PC-9 (cell line): ENCODE results near the gene OBSL1. TPM values are rescaled to one million over a fixed set of nuclear protein-coding genes. Genes with fewer than 3 reads are reported as not detected.

Experiments
- BruUV-seq: library from RNA; stranded (reverse); fragments of 400-500 nt; replicated peaks from 2 replicates; lab custom pipeline; 2021; lab: Mats Ljungman, UMichigan
- CTCF ChIA-PET: fragments of 300-600 bp; sonication (Branson Sonifier 250); formaldehyde crosslinking; loops from one replicate; lab custom pipeline; 2022; ENCODE audit warnings: antibody characterized with exemption; lab: Charles Lee
- POLR2A ChIA-PET: fragments of 300-600 bp; sonication (Branson Sonifier 250); formaldehyde crosslinking; loops from one replicate; lab custom pipeline; 2022; ENCODE audit warnings: antibody characterized with exemption; ENCODE audit not compliant: unreplicated experiment; lab: Charles Lee
- DNase-seq, 2 experiments: peaks; one replicate each; pipeline versions ENCODE4 v3.0.0 to v3.0.0-alpha.2; 2015 to 2022; ENCODE audit warnings: mixed read lengths in 1 of 2
- H2AFZ ChIP-seq: fragments of 200-600 bp; sonication (generic); 2 replicates; pipeline ENCODE4 v1.8.1; 2017; ENCODE audit warnings: antibody characterized with exemption
- H3F3A ChIP-seq: fragments of 200-600 bp; sonication (generic); 2 replicates; pipeline ENCODE4 v1.8.1; 2017; ENCODE audit warnings: antibody characterized with exemption, mild to moderate bottlenecking, low read depth; ENCODE audit not compliant: insufficient read depth
- H3K27ac ChIP-seq: fragments of 200-600 bp; sonication (generic); 2 replicates; pipeline ENCODE4 v1.6.1; 2016; ENCODE audit warnings: mixed run types
- H3K27me3 ChIP-seq: fragments of 200-600 bp; sonication (generic); 2 replicates; pipeline ENCODE4 v1.6.1; 2016; ENCODE audit warnings: low read depth, mixed run types; ENCODE audit not compliant: insufficient read depth
- H3K36me3 ChIP-seq: fragments of 200-600 bp; sonication (generic); 2 replicates; pipeline ENCODE4 v1.6.1; 2016; ENCODE audit warnings: low read depth, mixed run types
- H3K4me1 ChIP-seq: fragments of 200-600 bp; sonication (generic); replicated peaks from 2 replicates; pipeline ENCODE4 v1.6.1; 2016; ENCODE audit warnings: mixed run types; ENCODE audit not compliant: insufficient read depth
- H3K4me2 ChIP-seq: fragments of 200-600 bp; sonication (generic); 2 replicates; pipeline ENCODE4 v1.6.1; 2017; ENCODE audit warnings: mixed run types
- H3K4me3 ChIP-seq: fragments of 200-600 bp; sonication (generic); 2 replicates; pipeline ENCODE4 v1.6.1; 2016; ENCODE audit warnings: mixed run types
- H3K79me2 ChIP-seq: fragments of 200-600 bp; sonication (generic); 2 replicates; pipeline ENCODE4 v1.6.1; 2017; ENCODE audit warnings: low read depth, mixed run types
- H3K9me2 ChIP-seq: fragments of 200-600 bp; sonication (generic); 2 replicates; pipeline ENCODE4 v1.8.1; 2017; ENCODE audit warnings: mild to moderate bottlenecking; ENCODE audit not compliant: insufficient read depth
- H3K9me3 ChIP-seq: fragments of 200-600 bp; sonication (generic); 2 replicates; pipeline ENCODE4 v1.8.1; 2016; ENCODE audit warnings: low read depth; ENCODE audit not compliant: insufficient read depth
- H4K20me1 ChIP-seq: fragments of 200-600 bp; sonication (generic); 2 replicates; pipeline ENCODE4 v1.8.1; 2017; ENCODE audit not compliant: insufficient read depth
- EZH2 ChIP-seq: fragments of 200-600 bp; sonication (generic); IDR thresholded peaks from 2 replicates; pipeline ENCODE4 v1.8.0; 2017; ENCODE audit warnings: antibody characterized with exemption, low read depth
- intact Hi-C: fragments of 100-400 bp; cut with micrococcal nuclease; formaldehyde crosslinking; loops from one replicate; pipeline ENCODE4 v1.10.0; 2022; ENCODE audit not compliant: unreplicated experiment
- total RNA-seq: library from RNA; stranded (reverse); gene quantifications from 2 replicates; pipeline ENCODE4 v1.2.3, GENCODE V29; 2021
- TF ChIP-seq, protein P1 (sequence below): fragments of 200-600 bp; sonication (generic); conservative IDR thresholded peaks from 2 replicates; pipeline ENCODE4 v1.6.1; 2017; ENCODE audit warnings: mixed run types, antibody characterized with exemption, mild to moderate bottlenecking, moderate library complexity

Gene OBSL1
- total RNA-seq, 1 experiment from 2014 or later: 110 TPM

DNA sequence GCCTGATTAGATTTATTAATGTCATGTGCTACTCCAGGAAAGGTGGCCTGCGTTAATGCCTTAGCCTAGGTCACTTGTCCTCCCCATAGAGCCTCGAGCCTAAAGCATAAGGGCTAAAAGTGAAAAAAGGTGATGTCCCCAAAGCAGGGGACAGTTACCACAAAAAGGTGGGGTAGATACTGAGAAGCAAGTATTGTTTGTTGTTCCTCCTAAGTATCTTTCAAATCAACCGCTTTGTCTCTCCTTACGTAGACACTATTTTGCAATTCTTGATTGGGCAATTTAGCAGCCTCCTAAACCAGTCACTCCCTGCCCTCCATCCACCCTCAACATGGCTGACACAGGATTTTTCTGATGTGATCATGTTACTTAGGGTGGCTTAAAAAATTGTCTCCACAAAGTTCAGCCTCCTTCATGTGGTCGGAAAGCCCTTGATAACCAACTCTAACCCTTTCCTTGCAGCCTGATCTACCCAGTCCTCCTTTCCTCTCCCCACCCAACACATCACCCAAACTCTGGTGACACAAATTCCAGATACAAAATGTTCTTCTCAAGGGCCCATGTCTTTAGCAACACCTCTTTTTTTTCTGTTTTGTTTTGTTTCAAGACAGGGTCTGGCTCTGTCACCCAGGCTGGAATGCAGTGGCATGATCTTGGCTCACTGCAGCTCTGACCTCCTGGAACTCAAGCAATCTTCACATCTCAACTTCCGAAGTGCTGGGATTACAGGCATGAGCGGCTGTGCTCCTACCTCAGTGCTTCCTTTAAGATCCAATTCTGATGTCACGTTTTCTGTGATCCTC is 7.7 kb upstream of the OBSL1 start:
- H3K4me1 ChIP-seq: peaks cover 9% of the 10 kb centered on the region; the same call in 1 of the 2 replicates
- H3K27me3 ChIP-seq: no peaks in the 10 kb centered on the region
- CTCF ChIA-PET: interaction anchor here (0.7 kb wide), 1 partner anchor 55 kb away, joined by 3 read pairs; no protein-coding TSS in a partner anchor
- TF ChIP-seq, protein P1, sequence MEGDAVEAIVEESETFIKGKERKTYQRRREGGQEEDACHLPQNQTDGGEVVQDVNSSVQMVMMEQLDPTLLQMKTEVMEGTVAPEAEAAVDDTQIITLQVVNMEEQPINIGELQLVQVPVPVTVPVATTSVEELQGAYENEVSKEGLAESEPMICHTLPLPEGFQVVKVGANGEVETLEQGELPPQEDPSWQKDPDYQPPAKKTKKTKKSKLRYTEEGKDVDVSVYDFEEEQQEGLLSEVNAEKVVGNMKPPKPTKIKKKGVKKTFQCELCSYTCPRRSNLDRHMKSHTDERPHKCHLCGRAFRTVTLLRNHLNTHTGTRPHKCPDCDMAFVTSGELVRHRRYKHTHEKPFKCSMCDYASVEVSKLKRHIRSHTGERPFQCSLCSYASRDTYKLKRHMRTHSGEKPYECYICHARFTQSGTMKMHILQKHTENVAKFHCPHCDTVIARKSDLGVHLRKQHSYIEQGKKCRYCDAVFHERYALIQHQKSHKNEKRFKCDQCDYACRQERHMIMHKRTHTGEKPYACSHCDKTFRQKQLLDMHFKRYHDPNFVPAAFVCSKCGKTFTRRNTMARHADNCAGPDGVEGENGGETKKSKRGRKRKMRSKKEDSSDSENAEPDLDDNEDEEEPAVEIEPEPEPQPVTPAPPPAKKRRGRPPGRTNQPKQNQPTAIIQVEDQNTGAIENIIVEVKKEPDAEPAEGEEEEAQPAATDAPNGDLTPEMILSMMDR: no peak
- TF ChIP-seq EZH2: no peak
- no peaks in the 10 kb centered on the region for H3K79me2 ChIP-seq
- H3K4me2 ChIP-seq: no peak overlapping the region
- no peaks in the 10 kb centered on the region for H3K36me3 ChIP-seq
- H3F3A ChIP-seq: no peaks in the 10 kb centered on the region
- H3K4me3 ChIP-seq: no peak overlapping the region
- peak in 1 of 2 experiments; percentile 54 for DNase-seq
- BruUV-seq: no TSS peak
- no peaks in the 10 kb centered on the region for H4K20me1 ChIP-seq
- H2AFZ ChIP-seq: no peak overlapping the region
- intact Hi-C loops: no loop called here
- H3K9me2 ChIP-seq: no peaks in the 10 kb centered on the region
- H3K9me3 ChIP-seq: no peaks in the 10 kb centered on the region
- POLR2A ChIA-PET: interaction anchor here (0.7 kb wide), 1 partner anchor 166 kb away, joined by 4 read pairs; no protein-coding TSS in a partner anchor
- no peak overlapping the region for H3K27ac ChIP-seq

DNA sequence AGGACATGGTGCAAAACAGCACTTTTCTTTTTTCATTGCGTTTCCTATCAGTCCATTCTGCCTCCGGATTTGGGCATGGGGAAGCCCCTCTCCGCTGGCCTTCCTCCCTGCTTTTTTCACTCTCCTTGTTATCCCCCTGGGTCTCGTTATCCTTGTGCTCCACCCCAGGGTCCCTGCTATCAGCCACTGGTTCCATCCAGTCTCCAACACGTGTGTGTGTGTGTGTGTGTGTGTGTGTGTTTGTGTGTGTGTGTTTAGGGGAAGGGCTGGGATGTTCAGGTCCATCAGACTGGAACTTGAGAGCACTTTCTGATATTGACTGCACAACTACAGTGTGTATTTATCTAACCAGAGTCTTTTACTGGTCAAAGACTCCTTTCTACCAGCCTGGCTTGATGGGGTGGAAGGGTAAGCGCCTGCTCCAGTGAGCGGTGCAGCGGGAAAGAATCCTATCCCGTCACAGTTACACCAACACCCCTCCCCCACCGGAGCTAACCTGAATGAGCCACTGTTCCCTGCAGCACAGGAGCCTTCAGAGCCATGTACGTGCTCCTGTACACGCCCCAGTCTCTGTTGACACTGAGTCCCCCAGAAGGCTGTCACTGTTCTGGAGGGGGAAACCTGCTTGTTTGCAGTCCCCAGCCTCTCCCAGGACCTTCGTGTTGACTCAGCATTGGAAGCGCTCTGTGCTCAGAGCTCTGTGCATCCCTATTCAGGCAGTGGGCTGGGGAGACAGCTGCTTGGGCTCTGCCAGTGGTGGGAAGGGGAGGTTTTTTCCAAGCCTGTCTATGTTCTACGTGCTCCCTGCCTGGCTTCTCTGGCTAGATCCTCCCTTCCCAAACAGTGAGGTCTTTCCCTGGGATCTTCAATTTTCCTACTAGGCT is 5.4 kb upstream of the OBSL1 start:
- no TSS peak for BruUV-seq
- H3K4me3 ChIP-seq: no peak overlapping the region
- H2AFZ ChIP-seq: no peak overlapping the region

More for the DNA sequence above, 5.4 kb upstream of the OBSL1 start:
- CTCF ChIA-PET: no interaction called here
- Histone ChIP-seq H3K9me3 (no peaks in the 10 kb centered on the region), H3K79me2 (no peaks in the 10 kb centered on the region), H3K9me2 (no peaks in the 10 kb centered on the region), H3K4me2 (no peak overlapping the region), H3K27me3 (no peaks in the 10 kb centered on the region), H3F3A (no peaks in the 10 kb centered on the region), H3K27ac (no peak overlapping the region), H3K4me1 (peaks cover 16% of the 10 kb centered on the region; the same call in 1 of the 2 replicates), H4K20me1 (no peaks in the 10 kb centered on the region), H3K36me3 (no peaks in the 10 kb centered on the region)
- TF ChIP-seq EZH2: no peak
- TF ChIP-seq, protein P1: no peak
- DNase-seq: no peak
- intact Hi-C loops: no loop called here
- POLR2A ChIA-PET: interaction anchor here (0.5 kb wide), 1 partner anchor 8 kb away, joined by 4 read pairs; no protein-coding TSS in a partner anchor
